A549 (cell line): Measurements from ENCODE around the gene SLC6A3. TPM values are rescaled to one million over a fixed set of nuclear protein-coding genes. Genes with fewer than 3 reads are reported as not detected.

Experiments
- ATAC-seq, 2 experiments: fragments of 200-7000 bp in 1 of 2; fragments of >200 bp in 1 of 2; cut with Nextera tagmentation in 1 of 2; cut with Tn5 transposase in 1 of 2; 3 replicates each; pipeline versions ENCODE4 v1.8.0 to v1.9.1; 2018 to 2020; ENCODE audit warnings: mild to moderate bottlenecking in 1 of 2, moderate library complexity in 1 of 2
- CTCF ChIA-PET: fragments of 300-600 bp; sonication (Branson Sonifier 250); formaldehyde crosslinking; extraction: SDS; loops from one replicate; lab custom pipeline; 2021; ENCODE audit warnings: antibody characterized with exemption, inconsistent platforms; lab: Yijun Ruan, JAX
- POLR2A ChIA-PET: fragments of 350-600 bp; formaldehyde crosslinking; extraction: SDS; loops from one replicate; lab custom pipeline; 2021; ENCODE audit warnings: antibody characterized with exemption, inconsistent platforms; lab: Yijun Ruan, JAX
- DNase-seq, 2 experiments: peaks; one replicate each; pipeline versions ENCODE4 v3.0.0 to v3.0.0-alpha.2; 2011 to 2016; ENCODE audit warnings: low read depth in 1 of 2, low spot score in 1 of 2
- FAIRE-seq: peaks from 2 replicates; lab custom pipeline; 2011; peaks lifted over from hg19 to GRCh38; lab: Jason Lieb, UNC
- H3K27ac ChIP-seq, 2 experiments: fragments of >200 bp; sonication (Bioruptor Twin); formaldehyde crosslinking; 3 replicates each; pipeline ENCODE4 v1.5.1; 2016 to 2017
- H3K4me1 ChIP-seq: fragments of >200 bp; sonication (Bioruptor Twin); formaldehyde crosslinking; 3 replicates; pipeline ENCODE4 v1.6.1; 2016
- H3K4me2 ChIP-seq: fragments of >200 bp; sonication (Bioruptor Twin); formaldehyde crosslinking; 3 replicates; pipeline ENCODE4 v1.6.1; 2016
- H3K4me3 ChIP-seq: fragments of >200 bp; sonication (Bioruptor Twin); formaldehyde crosslinking; 3 replicates; pipeline ENCODE4 v1.5.1; 2016
- H3K9me3 ChIP-seq: fragments of >200 bp; sonication (Bioruptor Twin); formaldehyde crosslinking; 3 replicates; pipeline ENCODE4 v1.6.1; 2016
- BCL3 ChIP-seq: fragments of >200 bp; sonication (Bioruptor Twin); formaldehyde crosslinking; IDR thresholded peaks from 3 replicates; pipeline ENCODE4 v1.6.1; 2016
- BHLHE40 ChIP-seq: IDR thresholded peaks from 2 replicates; pipeline ENCODE4 v1.6.1; 2012; ENCODE audit warnings: low read depth, low read length, inconsistent platforms
- CBX2 ChIP-seq: fragments of 200-600 bp; sonication (generic); IDR thresholded peaks from 2 replicates; pipeline ENCODE4 v1.6.1; 2016; ENCODE audit warnings: low read depth, mild to moderate bottlenecking, borderline replicate concordance
- CHD2 ChIP-seq: fragments of 150-350 bp; IDR thresholded peaks from 2 replicates; pipeline ENCODE4 v1.6.1; 2014; ENCODE audit warnings: low read length; ENCODE audit not compliant: partially characterized antibody
- CHD4 ChIP-seq: fragments of 200-600 bp; sonication (generic); IDR thresholded peaks from 2 replicates; pipeline ENCODE4 v1.6.1; 2016; ENCODE audit warnings: antibody characterized with exemption, mild to moderate bottlenecking, borderline replicate concordance
- CTCF ChIP-seq: fragments of >200 bp; sonication (Bioruptor Twin); formaldehyde crosslinking; IDR thresholded peaks from 3 replicates; pipeline ENCODE4 v1.5.1; 2016
- E2F6 ChIP-seq: IDR thresholded peaks from 2 replicates; pipeline ENCODE4 v1.6.1; 2012; ENCODE audit warnings: low read depth, borderline replicate concordance
- EHF ChIP-seq: fragments of 250-450 bp; sonication (Bioruptor Pico); IDR thresholded peaks from 2 replicates; pipeline ENCODE4 v1.5.0; 2020; ENCODE audit warnings: mild to moderate bottlenecking
- EHMT2 ChIP-seq: fragments of 200-600 bp; sonication (generic); IDR thresholded peaks from 2 replicates; pipeline ENCODE4 v1.6.1; 2016; ENCODE audit warnings: antibody characterized with exemption, low read depth, mild to moderate bottlenecking, moderate library complexity
- ESRRA ChIP-seq: fragments of 150-350 bp; IDR thresholded peaks from 2 replicates; pipeline ENCODE4 v1.6.1; 2014; ENCODE audit warnings: mild to moderate bottlenecking, low read length, borderline replicate concordance
- FOXS1 ChIP-seq: fragments of 250-450 bp; sonication (Bioruptor Pico); IDR thresholded peaks from 2 replicates; pipeline ENCODE4 v1.5.0; 2020; ENCODE audit warnings: mild to moderate bottlenecking, moderate library complexity
- HOXA7 ChIP-seq: fragments of 250-450 bp; sonication (Bioruptor Pico); IDR thresholded peaks from 2 replicates; pipeline ENCODE4 v1.5.0; 2020; ENCODE audit warnings: mild to moderate bottlenecking, moderate library complexity
- JUNB ChIP-seq: fragments of >200 bp; sonication (Bioruptor Twin); formaldehyde crosslinking; IDR thresholded peaks from 2 replicates; pipeline ENCODE4 v1.6.1; 2016
- KDM5A ChIP-seq: fragments of 200-600 bp; sonication (generic); IDR thresholded peaks from 2 replicates; pipeline ENCODE4 v1.6.1; 2016; ENCODE audit warnings: antibody characterized with exemption, mild to moderate bottlenecking
- MAFK ChIP-seq: fragments of 450-650 bp; IDR thresholded peaks from 2 replicates; pipeline ENCODE4 v1.6.1; 2014; ENCODE audit not compliant: partially characterized antibody
- MAX ChIP-seq: IDR thresholded peaks from 2 replicates; pipeline ENCODE4 v1.6.1; 2012
- NR3C1 ChIP-seq: fragments of >200 bp; sonication (Bioruptor Twin); formaldehyde crosslinking; IDR thresholded peaks from 3 replicates; pipeline ENCODE4 v1.6.1; 2017
- PBX3 ChIP-seq: IDR thresholded peaks from 2 replicates; pipeline ENCODE4 v1.6.1; 2012
- POLR2A ChIP-seq: IDR thresholded peaks from 2 replicates; pipeline ENCODE4 v1.6.1; 2012; ENCODE audit warnings: mild to moderate bottlenecking, low read length
- RARB ChIP-seq: fragments of 250-450 bp; sonication (Bioruptor Pico); IDR thresholded peaks from 2 replicates; pipeline ENCODE4 v1.8.0; 2021; ENCODE audit warnings: mild to moderate bottlenecking, moderate library complexity
- RCOR1 ChIP-seq: fragments of 150-350 bp; IDR thresholded peaks from 2 replicates; pipeline ENCODE4 v1.6.1; 2014; ENCODE audit warnings: antibody characterized with exemption, low read length, low read depth
- REST ChIP-seq: fragments of 200-600 bp; sonication (generic); IDR thresholded peaks from 2 replicates; pipeline ENCODE4 v1.6.1; 2016; ENCODE audit warnings: antibody characterized with exemption, mild to moderate bottlenecking, moderate library complexity
- SMC3 ChIP-seq: fragments of >200 bp; sonication (Bioruptor Twin); formaldehyde crosslinking; IDR thresholded peaks from 3 replicates; pipeline ENCODE4 v1.6.1; 2018; ENCODE audit warnings: inconsistent platforms
- SREBF2 ChIP-seq: fragments of 450-650 bp; IDR thresholded peaks from 2 replicates; pipeline ENCODE4 v1.6.1; 2014; ENCODE audit warnings: mild to moderate bottlenecking, moderate library complexity
- TFCP2L1 ChIP-seq: fragments of 250-450 bp; sonication (Bioruptor Pico); IDR thresholded peaks from 2 replicates; pipeline ENCODE4 v1.5.0; 2021; ENCODE audit warnings: mild to moderate bottlenecking
- WGBS: methylation state at CpG from one replicate; pipeline ENCODE4 v1.1.6; 2017; ENCODE audit errors: missing lambda C conversion rate; 5-methylcytosine and 5-hydroxymethylcytosine counted together
- polyA plus RNA-seq, 4 experiments: library from polyadenylated mRNA; depleted of rRNA in 3 of 4; stranded (reverse); fragments of >200 nt; fragmentation: RNase III in 1 of 4; extraction: RNeasy Plus Mini Kit Qiagen cat#74134 plus additional on column Dnase treatment in 1 of 4; gene quantifications; 2 replicates in 3 of 4; 3 replicates in 1 of 4; pipeline ENCODE4 v1.2.3, GENCODE V29; 2011 to 2017

The SLC6A3 gene
- polyA plus RNA-seq, 2 of the 4 experiments (the other 2 are of a cell fraction): 0.05 to 0.06 TPM

GRCh38 chr5:1438871-1439270, 6.4 kb downstream of the SLC6A3 start:
- ATAC-seq: no peak
- H3K9me3 ChIP-seq: no peaks in the 10 kb centered on the region
- H3K4me2 ChIP-seq: no peak overlapping the region
- H3K4me1 ChIP-seq: peaks cover 6% of the 10 kb centered on the region; the same call in 1 of the 3 replicates
- FAIRE-seq: no peak
- TF ChIP-seq E2F6: no peak
- no peak for TF ChIP-seq JUNB
- no peak for TF ChIP-seq EHF (CRISPR knock-in tag)
- TF ChIP-seq HOXA7 (CRISPR knock-in tag): no peak
- TF ChIP-seq CTCF: no peak
- TF ChIP-seq MAX: no peak
- TF ChIP-seq CBX2: no peak
- TF ChIP-seq, all 56 proteins: peak for 0
- ChIA-PET CTCF (interaction anchor here (1.4 kb wide), 1 partner anchor 230 kb away, joined by 4 read pairs; no protein-coding TSS in a partner anchor), POLR2A (no interaction called here)
- WGBS: 74% methylated on average over 12 of the region's 21 CpGs
- no peak overlapping the region for H3K4me3 ChIP-seq
- H3K27ac ChIP-seq: no peak overlapping the region
- no peak for DNase-seq

GRCh38 chr5:1437876-1438559, 7.2 kb downstream of the SLC6A3 start:
- DNase-seq (no peak), FAIRE-seq (no peak), ATAC-seq (no peak)
- H3K4me3 ChIP-seq: no peak overlapping the region
- no peaks in the 10 kb centered on the region; the same call in 2 of the 3 replicates for H3K9me3 ChIP-seq
- CTCF ChIA-PET: interaction anchor here (0.8 to 1.4 kb wide), 4 partner anchors 16 to 229 kb away, joined by 3 to 4 read pairs (median 4); no protein-coding TSS in a partner anchor
- no peak overlapping the region for H3K27ac ChIP-seq
- 66% methylated on average over 25 of the region's 25 CpGs for WGBS
- H3K4me1 ChIP-seq: peaks cover 6% of the 10 kb centered on the region; the same call in 1 of the 3 replicates
- POLR2A ChIA-PET: no interaction called here
- no peak overlapping the region for H3K4me2 ChIP-seq
- TF ChIP-seq HOXA7 (CRISPR knock-in tag) (no peak), SMC3 (no peak), RCOR1 (no peak), RARB (CRISPR knock-in tag) (no peak), CHD2 (no peak), BCL3 (no peak), MAFK (no peak), FOXS1 (CRISPR knock-in tag) (no peak), EHF (CRISPR knock-in tag) (no peak)

GRCh38 chr5:1437226-1437829, 7.9 kb downstream of the SLC6A3 start:
- no peak for FAIRE-seq
- ChIA-PET CTCF (interaction anchor here (0.8 to 1.4 kb wide), 4 partner anchors 16 to 228 kb away, joined by 3 to 4 read pairs (median 4); no protein-coding TSS in a partner anchor), POLR2A (no interaction called here)
- WGBS: 40% methylated on average over 11 of the region's 11 CpGs
- ATAC-seq: peak; percentile 51 to 90; a peak in 5 of 6 replicates
- no peaks in the 10 kb centered on the region; the same call in 2 of the 3 replicates for H3K9me3 ChIP-seq
- peaks cover 6% of the 10 kb centered on the region; the same call in 1 of the 3 replicates for H3K4me1 ChIP-seq
- H3K4me3 ChIP-seq: no peak overlapping the region
- peak; percentile 41 to 65 for DNase-seq
- H3K27ac ChIP-seq: no peak overlapping the region
- H3K4me2 ChIP-seq: no peak overlapping the region
- no peak for TF ChIP-seq SREBF2
- no peak for TF ChIP-seq NR3C1
- TF ChIP-seq HOXA7 (CRISPR knock-in tag): no peak
- no peak for TF ChIP-seq CHD4
- no peak for TF ChIP-seq KDM5A
- no peak for TF ChIP-seq PBX3
- no peak for TF ChIP-seq POLR2A
- no peak for TF ChIP-seq ESRRA
- TF ChIP-seq BHLHE40: no peak
- TF ChIP-seq JUNB: no peak
- no peak for TF ChIP-seq EHMT2
- no peak for TF ChIP-seq REST
- TF ChIP-seq TFCP2L1: no peak
